NCI-H510A treated with DMSO at 0.1 percent for 48 hours (cell line): ENCODE measurements around the gene RNF169.
"Not testable (repeated sequence)": the region's sequence is repeated elsewhere in the genome, so short reads cannot be mapped to it uniquely, and the experiment has no call there.

Source experiments
- DNase-seq: peaks from one replicate; lab custom pipeline; 2025; lab: John Stamatoyannopoulos, UW

RNF169 gene

GRCh38 chr11:74726547-74727182 is 22.0 kb upstream of the RNF169 start:
- DNase-seq = peak; percentile 71

- no peak for DNase-seq
These were observed 19.3 kb upstream of the RNF169 start for GRCh38 chr11:74729397-74729796.

- DNase-seq = no peak
These were observed 17.9 kb upstream of the RNF169 start for GRCh38 chr11:74730571-74731260.

- no peak for DNase-seq
These were observed 17.2 kb upstream of the RNF169 start, which contains the start of gene CHRDL2 for GRCh38 chr11:74731301-74732094. TSS of gene CHRDL2 (minus strand) at chr11:74731426. CDS start at chr11:74730888, 538 bp downstream.

GRCh38 chr11:74734559-74734925 is 14.1 kb upstream of the RNF169 start:
- DNase-seq = no peak

- no peak for DNase-seq
These were observed 13.2 kb upstream of the RNF169 start for GRCh38 chr11:74735365-74735928.

GRCh38 chr11:74736031-74736430 is 12.6 kb upstream of the RNF169 start:
- no peak for DNase-seq

GRCh38 chr11:74739546-74740270 is 8.9 kb upstream of the RNF169 start:
- DNase-seq = peak; percentile 57

GRCh38 chr11:74742070-74742469 is 6.6 kb upstream of the RNF169 start:
- no peak for DNase-seq

GRCh38 chr11:74743640-74744039 is 5.0 kb upstream of the RNF169 start:
- no peak for DNase-seq

- no peak for DNase-seq
These were observed 4.4 kb upstream of the RNF169 start for GRCh38 chr11:74744277-74744676.

- DNase-seq = no peak
These were observed 1.8 kb upstream of the RNF169 start for GRCh38 chr11:74746868-74747267.

GRCh38 chr11:74749127-74749964 is 697 bp downstream of the RNF169 start:
- peak; percentile 40 for DNase-seq

GRCh38 chr11:74749965-74750296 is 1.3 kb downstream of the RNF169 start:
- no peak for DNase-seq

- DNase-seq = not testable (repeated sequence)
These were observed 1.9 kb downstream of the RNF169 start for GRCh38 chr11:74750598-74750997.

GRCh38 chr11:74751303-74751702 is 2.7 kb downstream of the RNF169 start:
- no peak for DNase-seq

- no peak for DNase-seq
These were observed 6.0 kb downstream of the RNF169 start for GRCh38 chr11:74754507-74755252.

- no peak for DNase-seq
These were observed 6.8 kb downstream of the RNF169 start for GRCh38 chr11:74755395-74755995.

- DNase-seq = no peak
These were observed 7.9 kb downstream of the RNF169 start for GRCh38 chr11:74756571-74756970.

GRCh38 chr11:74766905-74767304 is 18.3 kb downstream of the RNF169 start:
- DNase-seq = no peak
